ENCODE measurements around the gene LILRB5. TPM values are rescaled to one million over a fixed set of nuclear protein-coding genes. Genes with fewer than 3 reads are reported as not detected.
"Not testable (repeated sequence)": the region's sequence is repeated elsewhere in the genome, so short reads cannot be mapped to it uniquely, and the experiment has no call there.

Gene LILRB5
- total RNA-seq, 1 donor from 2014 or later = 5.5 TPM

DNA sequence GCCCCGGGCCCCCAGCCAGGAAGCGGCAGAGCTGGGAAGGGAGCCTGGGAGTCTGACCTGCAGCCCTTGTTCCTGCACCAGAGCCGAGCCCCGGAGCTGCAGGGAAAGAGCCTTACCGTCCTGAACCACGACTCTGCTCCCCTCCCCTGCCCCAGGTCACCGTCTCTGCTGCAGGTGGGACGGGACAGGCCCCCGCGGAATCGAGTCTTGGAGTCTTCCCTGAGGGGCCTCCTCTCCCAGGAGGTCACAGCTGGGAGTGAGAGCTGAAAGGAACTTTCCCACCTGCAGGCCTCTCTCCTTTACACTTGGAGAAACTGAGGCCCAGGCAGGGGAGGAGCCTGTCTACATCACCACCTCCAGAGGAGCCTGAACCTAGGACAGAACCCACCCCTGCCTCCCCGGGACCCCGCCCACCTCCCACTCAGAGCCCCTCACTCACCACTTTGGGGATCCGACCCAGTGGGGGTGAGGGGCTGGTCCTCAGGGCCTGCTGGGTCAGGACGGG lies 20.1 kb upstream of the LILRB5 start:
- not testable (repeated sequence) for DNase-seq (ENCODE audit: low spot score)

- DNase-seq (ENCODE audit: low spot score) = no peak
These were observed 18.9 kb upstream of the LILRB5 start for GRCh38 chr19:54275951-54276350.

DNA sequence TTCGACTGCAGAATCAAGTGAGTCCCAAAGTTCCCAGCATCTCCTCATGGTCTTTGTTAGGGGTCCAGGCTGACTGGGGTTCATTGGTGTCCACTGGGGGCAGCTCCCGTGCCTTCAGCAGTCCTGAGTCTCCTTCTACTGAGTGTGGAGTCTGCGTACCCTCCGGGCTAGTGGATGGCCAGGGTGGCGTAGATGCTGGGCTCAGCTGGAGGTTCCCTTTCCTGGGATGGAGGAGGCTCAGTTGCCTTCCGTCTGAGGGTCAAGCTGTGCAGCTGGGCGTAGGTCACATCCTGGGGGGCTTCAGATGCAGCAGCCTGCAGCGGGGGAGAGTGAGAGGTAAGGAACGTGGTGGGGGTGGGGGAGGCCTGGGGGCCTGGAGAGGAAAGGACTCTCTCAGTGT lies 17.4 kb upstream of the LILRB5 start:
- not testable (repeated sequence) for DNase-seq (ENCODE audit: low spot score)

GRCh38 chr19:54273821-54274220 lies 16.7 kb upstream of the LILRB5 start:
- DNase-seq (ENCODE audit: low spot score) = no peak

- DNase-seq (ENCODE audit: low spot score) = not testable (repeated sequence)
These were observed 15.1 kb upstream of the LILRB5 start for GRCh38 chr19:54272181-54272580.

DNA sequence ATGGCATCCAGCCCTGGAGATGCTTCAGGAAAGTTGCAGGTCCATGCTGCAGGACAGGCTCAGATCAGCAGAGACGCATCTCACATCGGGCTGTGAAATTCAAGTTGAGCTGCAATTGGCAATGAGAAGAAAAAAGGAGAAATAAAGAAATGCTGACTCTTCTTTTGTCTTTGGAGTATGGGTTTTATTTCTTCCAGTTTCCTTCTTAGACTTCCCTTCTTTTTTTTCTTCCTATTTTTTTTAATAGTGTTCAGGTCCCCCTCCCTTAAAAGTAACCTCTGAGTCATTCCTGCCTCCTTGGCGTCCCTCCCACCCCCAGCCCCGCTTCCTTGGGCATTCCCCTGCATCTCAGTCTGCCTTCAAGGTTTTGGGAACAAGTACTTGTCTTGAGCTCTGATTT lies 14.5 kb upstream of the LILRB5 start:
- not testable (repeated sequence) for DNase-seq (ENCODE audit: low spot score)

DNA sequence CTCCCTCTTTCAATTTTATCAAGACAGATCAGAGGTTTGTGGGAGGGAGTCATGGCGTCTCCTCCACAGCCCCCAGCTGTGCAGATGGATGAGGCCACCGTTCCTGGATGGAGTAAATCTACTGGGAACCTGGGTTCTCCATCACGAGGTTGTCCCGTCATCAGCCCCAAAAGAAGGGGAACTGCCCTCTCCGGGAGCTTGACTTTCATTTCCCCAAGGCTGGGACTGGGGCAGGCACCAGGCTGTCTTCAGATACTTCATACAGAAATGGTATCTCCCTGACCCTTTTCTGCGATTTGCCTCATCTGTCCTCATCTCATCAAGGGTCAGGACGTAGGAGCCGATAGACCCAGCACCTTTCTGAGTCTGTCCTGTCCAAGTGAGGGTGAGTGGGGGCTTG lies 14.0 kb upstream of the LILRB5 start:
- peak; percentile 13 for DNase-seq (ENCODE audit: low spot score)

- no peak for DNase-seq (ENCODE audit: low spot score)
These were observed 11.9 kb upstream of the LILRB5 start for GRCh38 chr19:54268936-54269335.

DNA sequence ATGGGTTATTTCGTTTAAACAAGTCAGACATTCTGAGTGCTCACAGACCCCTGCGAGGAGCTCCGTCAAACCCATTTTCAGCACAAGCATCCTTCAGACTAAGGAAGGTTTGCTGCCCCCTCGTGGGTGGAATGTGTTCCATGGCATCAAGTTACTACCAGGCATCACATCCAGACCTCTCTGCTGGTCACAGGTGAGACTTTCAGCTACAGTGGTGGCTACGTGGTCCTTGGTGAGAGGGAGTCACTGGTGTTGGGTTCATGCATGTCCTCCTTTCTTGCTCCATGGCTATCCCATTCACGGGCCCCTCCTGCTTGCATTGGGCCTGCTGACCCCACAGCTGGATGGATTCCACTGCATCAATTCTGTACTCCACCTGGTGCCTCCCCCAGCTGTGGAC lies 9.1 kb upstream of the LILRB5 start:
- peak; percentile 55 for DNase-seq (ENCODE audit: low spot score)

GRCh38 chr19:54262470-54262869 lies 5.4 kb upstream of the LILRB5 start:
- DNase-seq (ENCODE audit: low spot score) = no peak

GRCh38 chr19:54262066-54262465 lies 5.0 kb upstream of the LILRB5 start:
- DNase-seq (ENCODE audit: low spot score) = no peak

DNA sequence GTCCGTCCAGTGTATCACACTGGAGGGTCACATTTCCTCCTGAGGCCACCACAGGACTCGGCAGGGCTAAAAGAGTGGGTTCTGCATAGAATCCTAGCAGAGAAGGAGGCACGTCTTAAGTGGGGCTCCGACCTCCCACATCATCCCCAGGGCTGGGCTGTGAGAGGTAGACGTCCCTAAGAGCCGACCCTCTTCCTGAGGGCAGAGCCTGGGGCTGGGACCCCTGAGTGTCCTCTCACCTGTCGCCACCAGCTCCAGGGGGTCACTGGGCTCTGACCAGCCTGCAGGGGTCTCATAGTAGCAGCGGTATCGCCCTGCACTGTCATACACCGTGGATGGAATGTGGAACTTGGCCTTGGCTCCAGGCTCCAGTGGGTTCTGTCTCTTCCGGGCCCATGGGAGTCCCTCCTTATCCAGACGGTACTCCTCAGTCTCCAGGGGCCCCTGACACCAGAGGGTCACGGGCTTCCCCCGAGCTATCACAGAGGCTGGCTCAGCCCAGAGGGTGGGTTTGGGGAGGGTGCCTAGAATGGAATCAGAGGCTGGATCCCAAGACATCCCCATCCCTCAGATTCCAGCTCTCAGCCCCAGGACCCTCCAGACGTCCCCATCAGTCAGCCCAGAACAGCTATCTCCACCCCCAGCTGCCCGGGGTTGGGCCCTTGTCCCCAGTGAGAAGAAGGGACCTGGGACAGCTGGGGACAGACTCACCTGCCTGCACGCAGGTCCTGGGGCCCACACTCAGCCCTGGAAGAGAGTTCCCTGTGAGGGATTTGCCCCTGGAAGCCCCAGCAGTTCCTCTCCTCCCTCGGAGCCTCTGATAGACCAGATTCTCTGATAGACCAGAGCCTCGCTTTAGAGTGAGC lies 590 bp downstream of the LILRB5 start:
- DNase-seq (ENCODE audit: low spot score) = no peak

GRCh38 chr19:54255105-54255775 lies 1.8 kb downstream of the LILRB5 start:
- no peak for DNase-seq (ENCODE audit: low spot score)

GRCh38 chr19:54254195-54254906 lies 2.7 kb downstream of the LILRB5 start:
- DNase-seq (ENCODE audit: low spot score) = no peak

- no peak for DNase-seq (ENCODE audit: low spot score)
These were observed 3.5 kb downstream of the LILRB5 start for GRCh38 chr19:54253331-54254194.

DNA sequence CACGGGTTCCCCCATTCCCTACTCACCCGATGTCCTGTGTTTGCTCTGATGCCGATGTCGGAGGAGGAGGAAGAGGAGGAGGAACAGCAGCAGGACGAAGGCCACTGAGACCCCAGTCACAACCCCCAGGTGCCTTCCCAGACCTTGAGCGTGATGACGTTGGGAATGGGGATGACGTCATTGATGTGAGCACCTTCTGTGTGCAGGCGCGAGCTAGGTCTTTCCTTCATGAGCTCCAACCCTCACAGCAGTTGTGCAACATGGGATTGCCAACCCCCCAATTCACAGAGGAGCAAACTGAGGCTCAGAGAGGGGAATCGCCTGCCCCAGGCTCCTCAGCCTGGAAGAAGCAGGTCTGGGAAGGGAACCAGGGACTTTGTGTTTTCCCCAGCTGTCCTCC lies 4.2 kb downstream of the LILRB5 start:
- DNase-seq (ENCODE audit: low spot score) = no peak

GRCh38 chr19:54252243-54252642 lies 4.8 kb downstream of the LILRB5 start:
- DNase-seq (ENCODE audit: low spot score) = no peak

GRCh38 chr19:54248016-54248601 lies 9.0 kb downstream of the LILRB5 start:
- DNase-seq (ENCODE audit: low spot score) = peak; percentile 42

GRCh38 chr19:54247106-54247930 lies 9.8 kb downstream of the LILRB5 start:
- no peak for DNase-seq (ENCODE audit: low spot score)

DNA sequence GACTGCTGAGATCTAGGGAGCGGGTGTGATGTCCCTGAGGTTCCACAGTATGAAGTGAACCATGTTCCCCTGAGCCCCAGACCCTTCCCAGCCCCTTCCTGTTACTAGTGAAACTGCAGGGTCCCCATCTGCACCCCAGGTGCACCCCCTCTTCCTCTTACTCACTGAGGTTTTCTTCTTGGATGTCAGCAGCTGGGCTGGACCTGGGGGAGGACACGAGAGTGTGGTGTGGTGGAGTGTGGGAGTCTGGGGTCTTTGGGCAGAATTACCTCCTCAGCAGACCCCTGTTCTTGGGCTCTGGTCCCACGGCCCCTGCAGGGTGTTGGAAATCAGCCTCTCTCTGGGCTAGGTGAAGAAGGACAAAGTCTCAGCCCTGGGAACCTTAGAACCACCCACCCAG lies 11.1 kb downstream of the LILRB5 start:
- no peak for DNase-seq (ENCODE audit: low spot score)

All from umbilical cord (tissue), 2 donors.